Endometrium (tissue), 2 donors: ENCODE results near the gene OGA.

ENCODE experiments used
- FAIRE-seq: peaks from 2 replicates; lab custom pipeline; 2012; peaks lifted over from hg19 to GRCh38; lab: Jason Lieb, UNC
- donor health status: control.
- donor health status: control.

Gene OGA

DNA sequence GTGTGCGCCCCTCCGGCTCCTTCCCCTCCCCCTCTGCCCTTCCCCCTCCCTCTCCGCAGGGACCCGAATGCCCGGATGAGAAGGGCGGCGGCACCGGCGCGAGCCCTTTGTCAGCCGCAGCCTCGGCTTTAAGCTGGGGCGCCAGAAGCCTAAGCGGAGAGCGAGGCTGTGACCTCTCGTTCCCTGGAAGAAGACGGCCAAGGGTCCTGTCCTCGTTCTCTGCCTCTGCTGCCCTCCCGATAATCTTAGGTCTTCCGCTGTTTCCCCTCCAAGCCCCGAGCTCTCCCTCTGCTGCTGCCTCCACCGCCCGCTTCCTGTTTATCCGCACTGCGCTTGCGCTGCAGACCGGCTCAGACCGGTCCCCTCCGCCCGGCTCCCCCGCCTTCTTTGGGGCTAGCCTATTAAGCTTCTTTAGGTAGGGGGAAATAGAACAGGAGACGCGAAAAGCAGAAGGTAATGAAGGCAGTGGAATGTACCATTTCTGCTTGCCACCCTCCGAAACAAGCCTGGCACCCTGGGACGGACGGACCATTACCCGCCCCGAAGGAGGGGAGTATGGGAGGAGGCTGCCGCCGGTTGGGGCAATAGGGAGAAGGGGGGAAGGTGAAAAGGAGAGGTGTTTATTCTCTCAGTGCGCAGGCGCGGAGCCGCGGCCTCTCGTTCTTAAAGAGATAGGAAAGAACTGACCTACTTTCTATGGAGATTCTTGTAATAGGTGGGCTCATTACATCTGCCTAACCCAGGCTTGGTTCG is at the start of gene OGA:
Gene OGA, minus strand, starts transcription at position 326 of the 753 bp plus-strand sequence. CDS start 422 bp downstream, outside the sequence.
- peak; percentile 99 for FAIRE-seq

DNA sequence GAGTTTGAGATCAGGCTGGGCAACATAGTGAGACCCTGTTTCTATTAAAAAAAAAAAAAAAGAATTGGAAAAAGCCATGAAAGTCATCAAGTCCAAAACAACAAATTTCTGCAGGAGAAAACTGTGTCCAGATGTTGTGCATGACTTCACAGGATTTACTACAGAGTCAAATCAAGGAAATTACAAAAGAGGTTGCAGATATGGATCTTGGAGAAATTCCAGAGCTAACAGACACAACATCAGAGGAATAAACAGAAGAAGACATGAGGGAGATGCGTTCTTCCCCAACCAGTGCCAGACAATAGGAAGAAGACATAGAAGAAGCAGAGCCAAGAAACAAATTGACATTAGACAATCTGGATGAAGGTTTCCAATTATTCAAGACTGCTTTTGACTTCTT is 49.7 kb upstream of the OGA start:
- FAIRE-seq, result peak; percentile 50

DNA sequence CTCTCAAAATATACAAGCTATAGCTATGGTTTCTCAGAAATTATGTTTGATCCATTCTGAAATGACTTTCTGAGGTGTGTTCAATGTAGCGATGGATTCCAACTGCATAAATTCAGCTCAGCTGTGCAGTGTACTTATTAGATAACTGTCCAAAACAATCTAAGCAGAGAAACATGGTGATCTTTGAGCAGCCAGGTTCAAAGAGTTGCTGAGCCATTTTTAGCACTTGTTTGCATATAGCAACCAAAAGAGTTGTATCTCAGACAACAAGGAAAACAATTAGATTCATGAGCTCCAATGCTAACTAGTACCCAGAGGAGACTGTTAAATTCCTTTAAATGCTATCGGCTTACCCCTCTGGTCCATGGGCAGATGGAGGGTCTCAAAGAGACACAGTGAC is 41.3 kb upstream of the OGA start:
- no peak for FAIRE-seq

DNA sequence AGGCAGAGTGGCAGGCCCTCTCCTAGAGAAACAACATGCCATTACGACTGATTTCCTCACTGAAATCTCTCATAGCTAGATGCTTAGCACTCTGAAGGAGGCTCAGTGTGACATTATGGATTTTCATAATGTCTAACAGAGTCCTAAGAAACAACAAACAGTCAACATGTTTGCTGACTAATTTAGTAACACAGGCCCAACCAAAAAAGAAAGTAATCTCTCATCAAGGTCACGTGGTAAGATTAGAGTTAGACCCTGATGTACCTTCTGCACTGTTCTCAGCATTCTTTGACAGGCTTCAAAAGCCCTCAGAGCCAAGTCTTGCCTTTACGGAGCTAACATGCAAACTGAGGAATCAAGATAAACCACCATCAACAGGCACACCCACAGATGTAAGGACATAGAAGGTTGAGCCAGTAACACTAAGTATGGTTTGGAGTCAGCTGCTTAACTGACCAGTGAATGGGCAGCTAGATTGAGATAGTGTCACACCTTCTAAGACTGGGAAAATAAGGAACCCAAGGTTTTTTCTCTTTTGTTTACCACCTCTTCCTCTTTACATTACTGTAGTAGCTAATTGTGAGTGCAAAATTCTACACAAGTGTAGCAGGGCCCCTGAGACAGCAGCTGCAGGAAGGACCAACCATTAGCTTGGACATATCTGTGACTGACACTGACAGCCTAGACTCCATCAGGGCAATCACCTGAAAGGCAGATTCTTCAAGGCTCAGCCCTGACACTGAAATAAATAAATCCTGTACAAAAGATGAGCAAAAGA is 40.7 kb upstream of the OGA start:
- no peak for FAIRE-seq

DNA sequence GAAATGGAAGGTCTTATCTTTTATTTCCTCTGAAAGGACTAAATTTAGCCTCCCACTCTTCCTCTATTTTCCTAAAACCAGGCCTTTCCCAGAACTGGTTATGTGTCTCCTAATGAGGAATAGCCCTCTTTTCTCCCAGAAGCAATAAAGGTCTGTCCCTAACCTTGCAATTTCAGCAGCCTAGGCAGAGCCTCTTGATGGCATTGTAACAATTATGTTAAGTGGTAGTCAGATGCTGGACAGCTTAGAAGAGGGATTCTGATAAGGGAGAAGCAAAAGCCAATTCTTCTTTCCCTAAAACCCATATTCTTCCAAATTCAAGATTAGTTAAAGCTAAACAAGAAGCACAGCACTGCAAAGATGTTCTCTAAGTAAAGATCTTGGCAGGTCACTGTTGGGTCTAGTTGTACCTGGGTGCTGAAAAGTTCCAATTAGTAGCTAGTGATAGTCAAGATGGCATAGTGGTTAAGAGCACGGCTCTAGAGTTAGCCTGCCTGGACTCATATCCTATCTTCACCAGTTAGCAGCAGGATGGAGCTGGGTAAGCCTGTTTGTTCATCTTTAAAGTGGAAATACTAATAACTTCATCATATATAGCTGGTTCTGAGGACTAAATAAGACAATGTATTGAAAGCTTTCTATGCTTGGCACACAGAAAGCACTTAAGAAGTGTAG is 39.7 kb upstream of the OGA start:
- no peak for FAIRE-seq

DNA sequence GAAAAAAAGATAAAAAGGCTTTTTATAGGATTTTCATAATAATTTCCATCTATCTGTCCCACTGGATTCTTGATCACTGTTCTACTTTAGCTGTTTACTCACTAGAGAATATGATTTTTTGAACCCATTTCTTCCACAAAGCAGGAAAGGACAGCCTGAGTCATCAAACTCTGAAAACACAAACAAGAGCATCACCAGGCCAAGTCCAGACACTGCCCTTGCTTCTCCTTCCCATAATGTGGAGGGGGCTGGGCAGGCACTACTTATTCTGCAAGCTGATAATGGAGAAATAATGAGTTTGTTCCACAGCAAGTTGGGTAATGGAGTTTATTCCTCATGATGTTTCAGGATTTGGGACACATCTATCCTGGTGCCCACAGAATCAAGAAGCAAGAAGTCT is 38.4 kb upstream of the OGA start:
- no peak for FAIRE-seq

DNA sequence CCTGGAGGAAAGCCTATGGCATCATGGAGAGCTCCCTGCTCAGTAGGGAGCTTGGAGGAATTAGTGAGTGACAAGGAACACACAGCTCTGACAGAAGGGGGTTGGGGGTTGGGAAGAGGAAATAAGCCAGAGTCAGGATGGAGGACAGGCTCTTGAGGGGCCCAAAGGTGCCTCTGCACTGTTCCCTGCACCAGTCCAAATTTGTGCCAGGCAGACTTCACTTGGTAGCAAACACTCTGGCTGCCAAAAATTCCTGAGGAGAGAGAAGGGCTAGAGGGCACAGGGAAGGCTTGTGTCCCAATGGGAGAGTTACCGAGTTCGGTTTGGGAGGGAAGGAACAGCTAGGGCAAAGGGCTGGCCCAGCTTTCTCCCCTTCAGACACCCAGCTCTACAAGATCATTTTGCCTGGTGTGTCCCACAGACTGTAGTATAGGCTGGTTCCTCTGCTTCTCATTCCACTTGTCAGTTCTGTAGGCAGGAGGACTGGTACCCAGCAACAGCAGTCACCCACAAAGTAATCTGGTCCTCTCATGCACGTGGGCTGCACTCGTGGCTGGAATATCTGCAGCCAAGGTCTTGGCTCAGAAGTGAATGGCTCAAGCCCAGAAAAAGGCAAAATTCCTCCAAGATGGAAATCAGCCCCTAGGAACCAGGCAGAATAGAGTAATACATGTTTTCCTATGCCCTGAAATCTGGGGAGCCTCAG is 33.3 kb upstream of the OGA start:
- no peak for FAIRE-seq

DNA sequence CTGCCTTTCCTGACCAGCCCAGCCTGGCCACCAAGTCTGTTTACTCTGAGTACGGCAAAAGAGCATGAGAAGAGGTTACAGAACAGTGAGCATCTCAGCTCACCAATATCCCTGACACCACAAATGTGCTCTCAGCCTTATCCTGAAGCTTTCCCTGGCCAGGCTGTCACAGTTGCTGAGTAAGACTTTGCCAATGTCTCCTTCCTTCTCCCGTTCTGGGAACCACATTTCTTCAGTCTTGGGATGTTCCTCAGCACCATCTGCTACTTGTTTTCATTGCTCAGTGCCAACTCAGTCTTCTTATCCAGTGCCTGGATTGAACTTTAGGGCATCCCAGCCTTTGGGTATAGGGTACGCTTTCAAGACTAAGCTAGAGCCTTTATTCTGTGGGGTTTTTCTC is 32.5 kb upstream of the OGA start:
- no peak for FAIRE-seq

DNA sequence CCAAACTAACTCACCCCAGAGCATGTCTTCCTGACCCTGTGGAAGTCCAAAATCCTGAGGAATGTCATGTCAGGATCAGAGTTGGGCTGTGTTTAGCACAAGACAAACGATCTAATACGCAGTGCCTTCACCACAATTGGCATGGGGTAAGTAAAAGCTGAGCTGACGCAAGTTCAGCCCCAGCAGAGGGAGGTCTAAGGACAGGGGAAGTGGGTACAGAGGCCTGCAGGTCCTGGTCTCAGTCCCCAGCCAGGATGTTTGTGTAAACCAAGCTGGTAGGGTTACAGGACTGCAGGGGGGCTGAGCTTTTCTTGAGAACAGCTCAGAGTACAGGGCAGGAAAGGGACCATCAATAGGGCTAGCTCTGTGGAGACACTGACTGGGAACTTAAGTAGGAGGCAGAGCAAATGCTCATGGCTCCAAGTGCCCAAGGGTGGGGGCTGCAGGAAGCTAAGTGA is 30.7 kb upstream of the OGA start:
- no peak for FAIRE-seq

DNA sequence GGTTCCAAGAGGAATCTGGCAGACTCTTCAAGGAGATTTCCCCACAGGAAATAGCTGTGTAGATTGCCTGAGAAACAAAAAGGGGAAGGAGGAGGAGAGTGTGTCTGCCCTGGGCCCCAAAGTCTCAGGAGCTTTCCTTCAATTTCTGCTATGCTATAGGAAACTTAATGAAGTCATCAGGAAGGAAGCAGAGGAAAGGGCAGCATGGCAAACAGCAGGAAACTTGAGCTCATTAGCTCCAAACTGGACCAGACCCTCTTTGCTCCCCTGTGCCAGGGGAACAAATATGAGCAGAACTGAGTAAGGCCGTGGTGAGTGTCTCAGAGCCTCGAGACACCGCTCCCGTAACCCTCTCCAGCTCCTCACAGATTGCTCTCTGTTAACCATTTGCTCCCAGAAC is 30.2 kb upstream of the OGA start:
- FAIRE-seq, result no peak

DNA sequence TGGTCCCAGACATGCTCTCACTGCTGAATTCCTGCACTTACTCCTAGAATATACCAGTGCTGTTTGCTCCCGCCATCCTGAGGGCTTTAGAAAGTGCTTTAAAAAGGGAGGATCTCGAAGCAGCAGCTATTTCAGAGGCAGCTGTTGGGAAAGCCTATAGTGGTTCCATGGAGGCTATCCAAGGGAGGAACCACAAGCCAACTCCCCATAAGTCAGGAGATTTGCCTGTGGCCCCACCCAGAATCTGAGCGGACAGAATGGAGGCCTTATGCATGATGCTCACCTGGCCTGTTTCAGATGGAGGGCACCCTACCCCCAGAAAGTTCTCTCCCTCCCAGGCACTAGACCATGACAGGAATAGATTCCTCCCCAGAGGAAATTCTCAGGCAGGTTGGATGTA is 27.6 kb upstream of the OGA start:
- FAIRE-seq, result no peak

DNA sequence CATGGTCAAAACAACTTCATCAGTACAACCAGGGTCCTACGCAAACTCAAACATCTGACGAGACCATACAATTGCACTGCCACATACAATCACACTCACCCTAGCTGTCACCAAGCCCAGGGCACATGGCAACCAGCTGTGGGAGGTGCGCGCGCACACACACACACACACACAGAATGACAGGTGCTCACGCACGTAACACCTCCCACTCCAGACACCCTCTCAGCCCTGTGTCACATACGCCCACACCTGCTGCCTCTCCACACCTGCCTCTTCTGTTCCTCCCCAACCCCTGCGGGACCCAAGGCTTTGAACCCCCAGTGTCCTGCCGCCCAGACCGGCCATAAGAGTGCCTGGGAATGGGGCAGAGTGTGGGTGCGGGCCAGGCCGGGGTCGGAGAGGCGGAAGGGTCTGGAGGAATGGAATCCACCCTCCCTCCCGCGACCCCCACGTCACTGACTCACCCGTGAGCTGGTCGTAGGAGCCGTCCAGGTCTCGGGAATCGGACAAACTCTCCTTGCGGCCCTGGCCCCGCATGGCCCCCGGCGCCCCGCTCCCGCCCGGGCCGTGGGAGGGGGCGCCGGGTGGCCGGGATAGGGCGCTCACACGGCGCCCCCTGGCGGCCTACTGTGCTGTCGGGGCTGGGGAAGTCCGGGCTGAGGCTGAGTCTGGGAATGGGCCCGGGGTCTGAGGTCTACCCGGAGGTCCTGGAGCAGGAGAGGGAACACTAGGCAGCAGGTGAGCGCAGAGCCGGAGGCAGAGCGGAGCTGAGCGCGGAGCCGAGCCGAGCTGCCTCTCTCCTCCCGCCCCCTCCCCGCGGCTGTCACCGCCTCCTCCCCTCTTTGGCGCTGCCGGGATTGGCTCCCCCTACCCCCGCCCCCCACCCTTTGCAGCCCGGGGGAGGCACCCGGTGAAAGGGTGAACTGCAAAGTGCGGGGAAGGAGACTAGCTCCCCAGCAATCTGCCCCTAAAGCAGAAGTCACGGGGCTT is 25.1 kb upstream of the OGA start, which contains the start of gene KCNIP2:
Gene KCNIP2, minus strand, starts transcription at position 769 of the 990 bp plus-strand sequence. Its CDS starts 232 bp downstream, at position 537.
- FAIRE-seq, result no peak

DNA sequence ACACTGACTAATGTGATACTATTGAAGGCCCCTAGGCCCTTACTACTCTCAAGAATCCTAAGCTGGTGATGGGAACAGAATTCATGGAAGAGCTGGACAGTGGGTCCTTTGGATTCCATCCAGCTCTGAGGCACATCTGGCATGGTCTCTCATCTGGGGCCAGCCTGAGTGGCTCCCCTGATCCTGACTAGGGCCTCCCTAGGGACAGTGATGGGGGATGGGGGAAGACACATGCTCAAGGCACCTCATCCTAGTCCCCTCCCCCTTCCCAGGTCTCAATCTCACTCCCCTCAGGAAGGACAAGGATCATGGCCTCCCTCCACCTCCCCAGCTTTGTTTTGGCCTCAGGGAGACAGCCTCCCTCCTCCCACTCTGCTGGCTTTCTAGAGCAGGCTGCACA is 23.6 kb upstream of the OGA start:
- no peak for FAIRE-seq

DNA sequence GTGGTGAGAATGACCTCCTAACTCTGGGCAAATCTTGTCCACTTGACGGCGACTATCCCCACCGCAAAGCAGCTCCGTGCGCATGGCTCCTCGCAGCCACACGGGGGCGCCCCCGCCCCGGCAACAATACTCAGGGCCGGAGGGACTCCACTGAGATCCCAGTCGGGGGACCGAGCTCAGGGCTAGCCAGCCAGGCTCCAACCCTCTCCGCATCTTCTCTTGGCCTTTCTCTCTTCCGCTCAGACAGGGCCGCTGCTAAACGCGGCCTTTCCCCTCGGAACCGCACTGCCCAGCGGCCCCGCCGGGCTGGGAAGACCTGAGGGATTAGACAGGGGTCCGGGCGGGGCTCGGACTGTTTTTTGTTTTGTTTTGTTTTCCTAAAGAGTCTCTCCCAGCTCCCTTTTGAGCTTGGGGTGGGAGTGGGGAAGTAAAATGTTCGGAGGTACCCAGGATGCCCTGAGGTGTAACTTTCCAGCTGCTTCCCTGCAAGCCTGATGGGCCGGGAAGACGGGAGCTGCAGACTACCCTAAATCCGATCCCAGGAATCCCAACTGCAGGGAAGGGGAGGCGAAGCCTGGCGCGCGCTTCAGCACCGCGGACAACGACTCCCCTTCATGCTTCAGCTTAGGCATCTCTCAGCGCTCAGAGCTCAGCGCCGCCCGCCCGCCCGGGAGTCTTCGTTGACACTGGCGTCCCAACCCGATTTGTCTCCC is 22.7 kb upstream of the OGA start:
- no peak for FAIRE-seq

DNA sequence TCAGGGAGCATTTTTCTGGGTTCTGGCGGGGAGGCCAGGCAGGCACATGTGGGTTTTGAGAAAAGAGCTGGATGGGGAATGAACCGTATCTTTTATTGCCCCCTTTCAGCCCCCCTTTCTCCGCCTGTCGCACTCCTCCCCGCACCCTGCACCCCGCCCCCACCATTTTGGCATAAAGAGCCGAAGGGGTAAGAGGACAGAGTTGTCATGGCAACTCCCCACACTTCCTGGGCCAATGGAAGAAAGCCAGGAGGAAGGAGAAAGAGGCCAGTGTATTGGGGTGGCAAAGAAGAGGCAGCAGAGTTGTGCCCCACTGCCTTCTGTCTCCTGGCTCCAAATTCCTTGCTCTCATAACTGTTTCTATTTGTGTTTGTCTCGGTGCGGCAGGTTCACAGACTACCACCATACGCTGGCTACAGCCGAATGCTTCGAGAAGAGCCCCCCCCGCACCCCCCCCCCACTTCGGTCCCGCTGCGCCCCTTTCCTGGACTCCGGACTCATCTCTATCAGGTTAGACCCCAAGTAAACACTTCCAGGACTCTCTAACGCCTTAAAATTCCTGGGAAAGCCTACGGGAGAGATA is 21.9 kb upstream of the OGA start:
- no peak for FAIRE-seq

DNA sequence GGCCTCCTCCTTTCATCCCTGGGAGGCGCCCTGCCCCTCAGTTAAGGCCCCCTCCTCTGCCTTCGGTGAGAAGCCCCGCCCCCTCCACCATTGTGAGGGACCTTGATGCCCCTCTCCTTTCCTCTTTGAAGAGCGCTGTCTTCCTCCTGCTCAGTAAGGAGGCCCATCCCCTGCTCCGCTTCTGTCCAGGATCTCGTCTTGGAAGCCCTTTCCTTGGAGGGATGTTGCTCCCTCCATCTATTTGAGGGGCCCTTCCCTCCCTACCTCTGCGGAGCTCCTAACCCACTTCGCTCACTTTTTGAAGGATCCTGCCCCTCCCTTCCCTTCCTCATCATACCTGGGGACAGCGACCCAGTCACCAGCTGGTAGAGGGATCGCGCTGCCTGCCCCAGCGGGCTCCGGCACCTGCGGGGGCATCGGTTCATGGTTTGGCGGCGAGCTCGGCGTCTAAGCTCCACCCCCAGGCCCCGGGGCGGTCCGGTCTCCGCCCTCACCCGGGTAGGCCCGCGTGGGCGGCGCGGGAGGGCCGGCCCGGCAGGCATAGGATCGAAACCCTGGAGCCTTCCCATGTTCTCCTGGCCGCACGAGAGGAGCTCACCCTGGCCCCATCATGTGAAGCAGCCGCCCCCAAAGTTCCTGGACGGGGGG is 21.3 kb upstream of the OGA start:
- no peak for FAIRE-seq

DNA sequence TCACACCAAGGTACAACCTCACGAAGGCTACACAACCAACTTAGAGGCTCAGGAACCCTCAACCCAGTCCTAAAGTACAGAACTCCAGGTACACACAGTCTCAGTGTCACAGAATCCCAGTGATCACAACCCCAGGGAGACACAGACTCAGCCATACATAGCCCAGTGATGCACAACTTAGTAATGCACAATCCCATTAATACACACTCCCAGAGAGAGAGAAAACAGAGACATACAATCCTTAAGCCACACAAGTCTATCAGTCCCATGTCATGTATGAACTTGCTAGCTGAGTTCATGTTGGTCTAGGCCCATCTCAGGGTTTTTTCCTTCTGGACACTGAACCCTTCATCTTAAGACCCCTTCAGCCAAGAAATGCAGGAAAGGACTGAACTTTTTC is 20.8 kb upstream of the OGA start:
- no peak for FAIRE-seq

DNA sequence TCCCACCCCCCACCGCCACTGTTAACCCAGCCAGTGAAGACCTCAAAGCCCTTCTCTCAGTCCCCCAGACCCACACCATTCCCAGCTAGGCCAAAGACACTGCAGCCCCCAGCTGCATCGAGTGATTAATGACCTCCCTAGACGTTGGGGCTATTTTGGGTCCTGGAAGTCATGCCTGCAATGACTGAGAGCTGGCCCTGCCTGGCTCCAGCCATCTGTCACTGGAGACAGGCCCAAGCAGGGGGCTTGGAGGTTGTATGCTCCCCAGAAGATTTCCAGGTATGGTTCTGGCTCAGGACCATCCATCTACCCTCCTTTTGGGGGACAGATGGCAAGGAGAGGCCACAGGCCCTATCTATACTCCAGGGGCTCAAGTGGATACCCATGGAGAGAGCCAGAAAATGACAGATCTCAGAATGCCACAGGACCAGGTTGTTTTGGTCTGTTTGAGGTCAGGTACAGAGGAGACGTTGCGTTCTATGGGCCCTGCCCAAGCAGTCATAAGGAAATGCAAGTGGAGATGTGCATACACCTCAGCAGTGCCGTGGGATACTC is 20.2 kb upstream of the OGA start:
- no peak for FAIRE-seq

DNA sequence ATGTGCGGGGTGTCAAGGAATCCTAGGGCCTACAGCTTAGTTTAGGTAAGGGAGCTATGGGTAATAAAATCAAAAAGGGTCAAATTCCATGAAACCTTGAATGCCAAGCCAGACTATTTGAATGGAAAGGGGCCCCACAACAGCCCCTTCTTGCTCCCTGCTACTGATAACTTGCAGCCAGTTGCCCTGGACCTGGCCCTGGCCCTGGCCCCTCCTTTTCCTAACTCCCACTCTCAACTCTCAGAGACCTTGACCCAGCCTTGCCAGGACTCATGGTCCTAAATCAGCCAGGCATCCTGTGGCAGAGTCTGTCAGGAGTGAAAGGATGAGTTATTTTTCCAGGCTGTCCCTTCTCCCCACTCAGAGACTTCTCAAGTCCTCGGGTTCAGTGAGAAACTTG is 19.5 kb upstream of the OGA start:
- no peak for FAIRE-seq
